Suppressor macrophage treated with lipopolysaccharide for 4 hours (primary cell): Measurements from ENCODE around the gene GADD45A.
A peak's percentile ranks its signal among the peaks of the same experiment; 100 is the strongest.

Experiments
- DNase-seq: peaks from one replicate; pipeline ENCODE4 v3.0.0-alpha.2; 2020

Gene GADD45A

DNA sequence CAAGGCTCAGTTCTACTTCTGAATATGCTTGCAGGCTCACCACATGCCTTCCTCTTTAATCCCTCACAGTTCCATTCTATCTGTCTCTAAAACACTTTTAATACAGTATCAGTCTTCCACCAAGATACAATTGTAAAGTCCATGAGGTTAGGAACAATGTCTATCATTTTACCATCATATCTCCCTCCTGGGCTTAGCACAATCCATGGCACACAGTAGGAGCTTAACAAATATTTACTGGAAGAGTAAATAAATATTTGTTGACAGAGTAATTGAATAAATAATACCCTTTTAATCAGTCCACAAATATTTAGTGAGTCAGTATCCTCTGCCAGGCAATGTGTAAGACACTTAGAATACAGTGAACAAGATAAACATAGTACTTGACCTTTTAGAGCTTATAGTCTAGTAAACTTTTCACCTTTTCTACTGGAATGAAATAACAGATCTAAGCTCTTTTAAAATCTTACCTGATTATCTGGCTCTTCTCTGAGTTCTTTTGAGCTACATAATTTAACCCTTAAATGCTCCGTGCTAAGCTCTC, 12.7 kb upstream of the GADD45A start:
- no peak for DNase-seq

DNA sequence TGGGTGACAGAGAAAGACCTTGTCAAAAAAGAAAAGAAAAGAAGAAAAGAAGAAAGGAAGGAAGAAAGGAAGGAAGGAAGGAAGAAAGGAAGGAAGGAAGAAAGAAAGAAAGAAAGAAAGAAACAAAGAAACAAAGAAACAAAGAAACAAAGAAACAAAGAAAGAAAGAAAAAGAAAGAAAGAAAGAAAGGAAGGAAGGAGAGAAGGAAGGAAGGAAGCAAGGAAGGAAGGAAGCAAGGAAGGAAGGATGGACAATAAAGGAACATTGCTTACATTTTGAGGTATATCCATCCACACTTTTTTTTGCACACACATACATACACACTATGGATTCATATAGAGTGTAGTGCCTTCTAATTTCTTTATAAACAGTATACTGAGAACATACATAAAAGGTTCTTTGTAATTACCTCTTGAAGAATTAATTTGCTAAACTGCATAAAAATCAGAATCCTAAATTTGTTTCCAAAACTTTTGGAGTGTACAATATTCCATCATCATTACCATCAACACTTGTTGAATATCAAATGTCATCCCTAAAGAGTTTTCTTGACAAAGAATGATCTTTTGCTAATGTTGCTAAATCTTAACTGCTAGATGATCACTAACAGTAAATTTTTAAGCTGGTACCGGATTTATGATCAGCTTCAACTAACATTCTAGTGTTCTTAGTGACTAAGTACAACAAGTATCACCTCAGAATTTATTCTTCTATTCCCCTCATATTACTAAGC, 11.4 kb upstream of the GADD45A start:
- DNase-seq = no peak

DNA sequence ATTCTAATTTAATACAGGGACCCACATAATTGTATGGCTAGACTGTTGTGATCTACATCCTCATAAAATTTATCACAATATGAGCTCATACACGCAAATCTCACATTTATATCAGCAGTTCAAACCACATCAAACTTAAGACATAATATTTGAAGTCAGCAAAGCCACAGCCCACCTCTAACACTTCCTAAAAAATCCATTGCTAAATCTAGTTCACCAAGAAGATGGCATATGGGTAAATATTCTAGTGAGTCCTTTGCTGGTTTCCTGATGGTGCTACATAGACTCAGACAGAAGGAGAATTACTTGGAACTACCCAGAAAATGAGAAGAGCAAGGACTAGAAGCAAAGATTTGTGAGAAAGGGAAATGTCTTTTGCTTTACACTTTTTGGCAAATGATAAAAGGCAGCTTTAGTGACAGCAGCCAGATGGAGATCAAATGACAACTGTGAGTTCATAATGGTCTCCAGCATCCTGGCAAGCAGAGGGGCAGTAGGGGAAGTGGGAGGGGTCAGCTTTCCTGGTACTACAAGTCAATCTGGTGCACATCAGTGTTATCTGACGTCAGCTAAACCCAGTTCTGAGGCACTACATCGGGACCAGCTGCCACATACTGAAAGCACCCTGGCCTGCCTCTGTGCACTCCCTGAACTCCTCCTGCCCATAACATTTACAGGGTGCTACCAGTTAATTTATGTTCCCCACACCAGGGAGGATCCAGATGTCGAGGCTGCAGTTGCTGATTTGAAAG, 10.6 kb upstream of the GADD45A start:
- DNase-seq = peak; percentile 17

DNA sequence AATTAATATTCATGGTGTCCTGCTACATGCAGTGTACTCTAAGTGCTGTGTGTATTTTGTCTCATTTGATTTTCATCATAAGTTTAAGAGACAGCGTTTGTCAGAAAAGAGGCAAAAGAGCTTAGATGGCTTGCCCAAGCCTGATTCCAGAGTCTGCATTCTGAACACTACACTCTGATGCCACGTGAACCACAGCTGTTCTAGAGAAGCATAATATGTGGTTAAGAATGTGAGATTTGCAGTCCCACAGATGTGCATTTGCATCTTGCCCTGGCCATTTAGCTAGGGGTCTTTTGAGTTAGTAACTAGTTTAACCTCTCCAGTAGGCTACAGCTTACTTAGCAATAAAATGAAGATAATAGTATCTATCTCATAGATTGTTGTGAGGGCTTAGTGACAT, 9.2 kb upstream of the GADD45A start:
- DNase-seq = no peak

DNA sequence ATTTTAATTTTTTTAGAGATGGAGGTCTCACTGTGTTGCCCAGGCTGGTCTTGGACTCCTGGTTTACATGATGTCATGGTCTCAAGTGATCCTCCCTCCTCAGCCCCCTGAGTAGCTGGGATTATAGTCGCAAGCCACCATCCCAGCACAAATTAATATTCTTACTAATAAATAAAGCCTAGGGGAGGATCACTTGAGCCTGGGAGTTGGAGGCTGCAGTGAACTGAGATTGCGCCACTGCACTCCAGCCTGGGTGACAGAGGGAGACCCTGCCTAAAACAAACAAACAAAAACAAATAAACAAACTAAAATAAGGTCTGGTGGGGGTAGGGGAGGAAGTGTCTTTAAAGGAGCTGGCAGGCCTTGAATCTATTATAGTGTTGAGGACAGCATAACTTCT, 8.7 kb upstream of the GADD45A start:
- no peak for DNase-seq

DNA sequence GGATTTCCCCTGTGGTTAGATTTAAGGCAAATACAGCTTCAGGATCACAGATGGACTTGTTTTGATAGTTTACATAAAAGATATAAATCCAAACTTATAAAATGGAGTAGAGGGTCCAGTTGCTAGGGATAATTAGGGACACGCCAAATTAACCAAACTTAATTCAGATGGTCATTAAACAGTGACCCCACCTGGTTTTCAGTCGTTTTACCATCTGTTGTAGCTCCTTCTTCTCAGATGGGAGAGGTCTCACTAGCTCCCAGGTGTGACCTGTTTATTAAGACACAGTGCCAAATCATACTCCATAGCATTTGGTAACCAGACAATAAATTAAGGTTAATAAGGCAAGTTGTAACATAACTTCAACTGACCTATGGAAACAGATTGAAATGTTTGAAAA, 8.1 kb upstream of the GADD45A start:
- no peak for DNase-seq

DNA sequence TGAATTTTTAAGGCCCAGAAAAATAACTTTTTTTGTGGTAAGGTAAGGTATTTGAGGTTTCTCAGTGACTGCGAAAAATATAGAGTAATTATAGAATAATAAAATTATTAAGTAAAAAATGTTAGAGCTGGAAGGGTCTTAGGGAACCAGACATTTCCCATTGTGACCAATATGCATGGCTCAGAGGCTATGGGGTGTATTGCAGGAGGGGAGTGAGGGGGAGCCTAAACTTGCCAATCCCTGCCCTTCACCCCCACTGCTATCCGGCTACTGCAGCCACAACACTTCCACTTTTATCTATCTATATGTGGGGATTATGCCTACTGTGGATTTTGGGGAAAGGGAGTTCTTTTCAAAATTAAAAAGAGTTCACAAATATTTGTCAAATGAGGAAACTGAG, 7.6 kb upstream of the GADD45A start:
- no peak for DNase-seq

DNA sequence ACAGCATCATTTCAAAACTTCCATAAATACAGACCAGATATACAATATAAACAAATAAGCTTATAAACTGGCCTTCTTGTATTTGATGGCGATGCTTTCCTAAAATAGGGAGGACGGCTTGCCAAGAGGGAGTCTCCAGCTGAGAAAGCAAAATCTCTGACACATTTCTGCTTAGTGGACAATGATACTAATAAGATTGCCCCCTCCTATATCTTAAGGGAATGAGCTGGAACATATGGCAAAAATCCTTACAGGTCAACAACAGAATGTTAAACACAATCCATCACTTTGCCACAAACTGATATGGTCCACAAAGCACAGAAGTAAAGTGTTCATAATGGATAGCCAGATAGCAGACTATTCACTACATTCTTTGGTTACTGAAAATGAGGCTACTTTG, 7.1 kb upstream of the GADD45A start:
- no peak for DNase-seq

DNA sequence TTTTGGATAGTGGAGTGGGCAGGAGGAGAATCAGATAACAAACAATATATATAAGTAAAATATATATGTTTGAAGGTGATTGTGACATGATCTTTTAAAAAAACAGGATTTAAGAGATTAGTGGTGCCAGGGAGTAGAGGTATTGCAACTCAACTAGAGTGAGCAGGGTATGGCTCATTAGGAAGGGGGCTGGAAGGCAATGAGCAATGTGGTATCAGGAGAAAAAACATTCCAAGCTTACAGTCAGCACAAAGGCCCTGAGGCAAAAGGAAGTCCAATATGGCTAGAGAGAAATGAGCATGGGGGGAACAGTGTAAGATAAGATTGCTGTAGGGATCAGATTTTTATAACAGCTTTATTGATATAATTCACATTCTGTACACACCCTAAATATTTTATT, 5.3 kb upstream of the GADD45A start:
- no peak for DNase-seq

DNA sequence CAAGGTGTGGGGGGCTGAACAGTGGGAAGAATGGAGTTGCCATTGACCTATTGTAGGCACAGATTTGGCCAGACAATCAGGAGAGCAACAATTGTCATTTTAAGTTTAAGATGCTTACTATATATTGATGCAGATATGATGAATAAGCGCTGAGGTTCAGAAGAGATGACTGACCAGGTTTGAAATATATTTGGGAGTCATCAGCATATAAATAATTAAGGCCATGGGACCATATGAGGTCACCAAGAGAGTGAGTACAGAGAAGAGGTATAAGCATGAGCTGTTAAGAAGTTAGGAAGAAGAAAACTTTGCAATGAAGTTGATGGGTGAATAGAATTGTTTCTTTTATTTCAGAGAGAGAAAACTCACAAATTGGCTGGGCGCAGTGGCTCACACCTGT, 4.5 kb upstream of the GADD45A start:
- no peak for DNase-seq

DNA sequence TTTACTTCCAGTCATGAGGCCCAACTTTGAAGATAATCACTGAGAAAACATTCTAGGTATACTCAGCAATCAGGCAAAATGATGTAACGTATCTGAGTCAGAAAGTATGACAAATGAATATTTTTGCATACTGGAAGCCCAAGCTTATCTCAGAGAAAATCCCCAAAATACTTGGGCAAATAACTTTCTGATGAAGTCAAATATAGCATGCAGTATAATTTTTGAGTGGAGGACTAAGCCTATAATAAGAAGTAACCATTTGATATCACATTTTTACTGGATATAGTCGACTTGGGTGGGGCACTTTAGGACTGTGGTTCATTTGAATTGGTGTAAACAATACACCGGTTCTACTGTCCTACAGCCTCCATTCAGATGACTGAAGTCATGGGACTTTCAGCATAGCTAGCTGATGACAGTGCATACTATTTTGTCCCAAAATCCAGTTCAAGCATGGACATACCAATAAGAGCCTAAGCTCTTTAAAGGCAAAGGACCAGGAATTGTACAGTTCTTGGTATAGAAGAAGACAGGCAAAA, 2.3 kb upstream of the GADD45A start:
- DNase-seq = peak; percentile 79

DNA sequence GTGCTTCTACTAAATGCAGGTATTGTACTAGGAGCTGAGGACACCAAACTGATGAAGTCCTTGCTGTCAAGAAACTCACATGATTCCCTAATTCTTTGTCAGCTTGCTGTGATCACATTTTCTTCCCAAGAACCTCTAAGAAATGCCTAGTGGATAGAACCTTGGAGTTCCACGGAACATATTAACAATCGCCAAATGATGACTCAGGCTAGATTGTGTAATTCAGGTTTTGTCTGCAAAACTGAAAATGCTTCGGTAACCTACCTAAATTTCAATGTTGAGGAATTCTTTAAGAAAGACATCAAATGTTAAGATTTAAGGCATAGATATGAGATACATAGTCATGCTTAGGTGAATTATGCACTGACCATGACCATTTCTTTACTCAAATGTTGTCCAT, 1.7 kb upstream of the GADD45A start:
- DNase-seq = peak; percentile 49

DNA sequence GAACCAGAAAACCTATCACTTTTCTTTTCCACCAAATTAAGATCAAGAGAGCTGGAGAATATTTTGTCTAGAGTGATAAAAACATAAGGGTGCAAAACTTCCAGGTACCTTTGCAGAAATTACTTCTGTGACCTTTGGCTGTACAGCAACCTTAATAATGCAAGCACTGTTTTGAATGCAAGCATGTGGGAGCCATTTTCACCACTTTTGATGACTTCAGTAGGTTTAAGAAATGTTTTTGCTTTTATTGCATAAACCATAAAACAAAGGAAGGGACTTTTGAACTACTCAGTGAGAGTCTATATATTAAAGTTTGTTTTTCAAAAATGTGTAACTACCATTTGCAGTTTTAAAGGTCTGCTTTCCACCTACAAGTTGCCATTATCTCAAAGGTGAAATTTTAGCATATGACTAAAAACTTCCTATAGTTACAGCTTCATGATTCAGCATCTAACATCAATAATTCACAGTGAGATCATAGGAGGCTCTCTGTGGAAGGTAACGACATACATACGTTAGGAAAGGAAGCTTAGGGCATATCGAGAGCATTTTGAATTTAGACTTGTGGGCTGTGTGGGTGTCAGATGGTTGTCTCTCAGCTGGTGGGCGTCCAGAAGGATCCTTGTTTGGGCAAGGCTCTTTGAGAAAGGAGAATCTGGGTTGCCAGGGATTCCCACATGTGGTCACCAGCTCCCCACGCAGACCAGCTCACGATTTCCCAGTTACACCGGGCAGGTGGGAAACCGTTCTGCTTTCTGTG, 1.1 kb upstream of the GADD45A start:
- peak; percentile 66 for DNase-seq

DNA sequence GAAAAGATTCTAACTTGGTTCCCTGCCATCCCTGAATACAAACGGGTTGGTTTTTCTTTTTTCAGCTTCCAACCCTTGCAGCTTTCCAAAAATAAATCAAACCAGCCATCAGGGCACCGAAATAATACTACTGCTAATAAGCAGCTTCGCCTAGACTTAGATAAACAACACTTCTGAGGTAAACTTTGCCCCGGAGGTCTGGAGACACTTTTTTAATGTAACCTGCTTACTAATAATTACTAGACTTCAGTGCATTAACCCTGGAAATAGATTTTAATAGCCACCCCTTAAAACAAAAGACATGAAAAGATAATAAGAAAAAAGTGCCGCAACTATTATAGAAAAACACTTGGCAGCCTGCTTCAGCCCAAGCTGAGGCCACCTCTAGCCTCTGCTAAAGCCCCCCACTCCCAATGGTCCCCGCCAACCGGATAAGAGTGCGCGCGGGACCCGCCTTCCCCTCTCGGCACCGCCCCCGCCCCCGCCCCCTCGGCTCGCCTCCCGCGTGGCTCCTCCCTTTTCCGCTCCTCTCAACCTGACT, 405 bp upstream of the GADD45A start:
- DNase-seq = no peak

DNA sequence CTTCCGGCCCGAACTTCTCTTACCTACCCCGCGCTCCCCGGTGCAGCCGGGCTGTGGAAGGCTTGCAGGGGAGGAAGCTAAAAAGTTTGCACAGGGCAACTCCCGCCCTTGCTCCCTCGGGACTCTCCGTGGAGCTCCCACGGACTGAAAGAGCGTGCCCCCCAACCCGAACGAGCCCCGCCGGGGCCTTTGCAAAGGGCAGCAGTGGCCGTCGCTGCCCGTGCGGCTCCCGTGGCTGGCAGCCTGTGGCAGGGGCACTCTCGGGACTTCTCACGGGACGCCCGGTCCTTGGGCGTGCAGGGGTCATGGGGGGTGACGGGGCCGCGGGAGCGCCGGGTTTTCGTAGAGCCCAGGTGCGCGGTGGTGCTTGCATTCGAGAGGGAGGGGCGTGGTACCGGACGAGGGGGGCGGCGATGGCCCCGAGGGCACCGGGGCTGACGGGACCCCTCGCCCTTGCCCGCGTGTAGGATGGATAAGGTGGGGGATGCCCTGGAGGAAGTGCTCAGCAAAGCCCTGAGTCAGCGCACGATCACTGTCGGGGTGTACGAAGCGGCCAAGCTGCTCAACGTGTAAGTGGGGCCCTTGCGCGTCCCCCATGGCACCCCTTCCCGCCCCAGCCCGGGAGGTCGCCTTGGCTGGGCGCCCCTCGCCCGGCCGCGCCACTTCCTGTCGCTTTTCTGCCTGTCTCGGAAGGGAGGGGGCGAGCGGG, 711 bp downstream of the GADD45A start:
- peak; percentile 37 for DNase-seq

DNA sequence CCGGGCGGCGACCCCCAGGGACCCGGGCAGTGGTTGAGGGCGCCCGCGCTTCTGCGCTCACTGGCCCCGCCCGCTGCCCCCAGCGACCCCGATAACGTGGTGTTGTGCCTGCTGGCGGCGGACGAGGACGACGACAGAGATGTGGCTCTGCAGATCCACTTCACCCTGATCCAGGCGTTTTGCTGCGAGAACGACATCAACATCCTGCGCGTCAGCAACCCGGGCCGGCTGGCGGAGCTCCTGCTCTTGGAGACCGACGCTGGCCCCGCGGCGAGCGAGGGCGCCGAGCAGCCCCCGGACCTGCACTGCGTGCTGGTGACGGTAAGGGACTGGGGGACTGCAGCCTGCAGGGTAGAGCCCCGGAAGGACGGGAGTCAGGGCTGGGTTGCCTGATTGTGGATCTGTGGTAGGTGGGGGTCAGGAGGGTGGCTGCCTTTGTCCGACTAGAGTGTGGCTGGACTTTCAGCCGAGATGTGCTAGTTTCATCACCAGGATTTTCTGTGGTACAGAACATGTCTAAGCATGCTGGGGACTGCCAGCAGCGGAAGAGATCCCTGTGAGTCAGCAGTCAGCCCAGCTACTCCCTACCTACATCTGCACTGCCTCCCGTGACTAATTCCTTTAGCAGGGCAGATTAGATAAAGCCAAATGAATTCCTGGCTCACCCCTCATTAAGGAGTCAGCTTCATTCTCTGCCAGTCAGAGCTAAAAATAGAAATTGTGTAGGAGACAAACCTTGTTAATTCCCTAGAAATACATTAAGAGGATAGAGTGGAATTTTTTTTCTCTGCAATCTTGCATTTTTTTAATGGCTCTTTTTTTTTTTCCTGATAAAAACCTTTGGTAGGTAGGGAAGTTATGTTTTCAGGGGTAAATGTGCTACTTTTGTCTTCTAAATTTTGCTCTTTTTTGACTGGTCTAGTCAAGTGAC, 1.5 kb downstream of the GADD45A start:
- DNase-seq = peak; percentile 83

DNA sequence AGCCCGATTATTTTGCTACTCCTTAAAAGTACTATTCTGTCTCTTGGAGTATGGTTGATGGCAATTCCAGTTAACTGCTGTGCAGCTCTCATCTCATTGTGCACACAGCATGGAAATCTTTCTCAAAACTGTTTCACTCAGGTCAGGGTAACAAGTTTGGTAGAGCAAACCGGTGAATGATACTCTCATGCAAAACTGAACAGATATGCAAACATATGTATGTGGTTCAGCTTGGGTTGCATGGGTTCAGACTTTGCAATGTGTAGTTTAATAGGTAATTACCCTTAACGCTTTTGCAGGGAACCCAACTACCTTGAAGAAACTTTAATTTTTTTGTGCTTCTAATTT, 2.2 kb downstream of the GADD45A start:
- no peak for DNase-seq

DNA sequence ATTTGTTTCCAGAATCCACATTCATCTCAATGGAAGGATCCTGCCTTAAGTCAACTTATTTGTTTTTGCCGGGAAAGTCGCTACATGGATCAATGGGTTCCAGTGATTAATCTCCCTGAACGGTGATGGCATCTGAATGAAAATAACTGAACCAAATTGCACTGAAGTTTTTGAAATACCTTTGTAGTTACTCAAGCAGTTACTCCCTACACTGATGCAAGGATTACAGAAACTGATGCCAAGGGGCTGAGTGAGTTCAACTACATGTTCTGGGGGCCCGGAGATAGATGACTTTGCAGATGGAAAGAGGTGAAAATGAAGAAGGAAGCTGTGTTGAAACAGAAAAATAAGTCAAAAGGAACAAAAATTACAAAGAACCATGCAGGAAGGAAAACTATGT, 2.6 kb downstream of the GADD45A start:
- peak; percentile 32 for DNase-seq

DNA sequence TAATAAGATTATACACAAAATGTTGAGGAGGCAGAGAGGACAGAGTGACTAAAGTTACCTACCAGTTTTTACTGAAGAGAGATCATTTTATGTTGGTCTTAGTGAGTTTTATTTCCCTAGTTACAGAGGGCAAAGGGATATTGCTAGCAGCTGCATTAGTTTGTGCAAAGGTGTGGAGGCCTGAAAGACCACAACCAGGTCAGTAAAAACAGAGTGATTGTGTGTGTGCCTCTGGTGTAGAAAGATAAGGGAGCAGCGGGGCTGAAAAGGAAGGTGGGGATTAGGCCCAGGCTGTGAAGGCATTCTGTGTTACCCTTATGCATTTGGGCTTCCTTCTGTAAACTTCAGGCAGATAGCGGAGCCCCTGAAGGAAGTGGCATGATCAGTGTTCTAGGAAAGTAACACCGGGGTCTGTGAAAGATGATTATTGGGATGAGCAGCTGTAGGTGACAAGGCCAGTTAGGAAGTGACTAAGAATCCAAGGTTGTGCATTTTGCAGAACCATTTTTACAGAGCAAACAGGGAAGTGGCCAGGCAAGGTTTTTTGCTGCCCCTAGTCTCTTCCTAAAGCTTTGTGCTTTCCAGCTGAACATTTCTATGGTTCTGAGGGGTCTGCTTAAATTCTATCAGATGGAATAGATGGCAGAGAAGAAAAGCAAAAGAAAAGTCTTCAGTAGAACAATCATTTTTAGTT, 3.7 kb downstream of the GADD45A start:
- DNase-seq = peak; percentile 46

DNA sequence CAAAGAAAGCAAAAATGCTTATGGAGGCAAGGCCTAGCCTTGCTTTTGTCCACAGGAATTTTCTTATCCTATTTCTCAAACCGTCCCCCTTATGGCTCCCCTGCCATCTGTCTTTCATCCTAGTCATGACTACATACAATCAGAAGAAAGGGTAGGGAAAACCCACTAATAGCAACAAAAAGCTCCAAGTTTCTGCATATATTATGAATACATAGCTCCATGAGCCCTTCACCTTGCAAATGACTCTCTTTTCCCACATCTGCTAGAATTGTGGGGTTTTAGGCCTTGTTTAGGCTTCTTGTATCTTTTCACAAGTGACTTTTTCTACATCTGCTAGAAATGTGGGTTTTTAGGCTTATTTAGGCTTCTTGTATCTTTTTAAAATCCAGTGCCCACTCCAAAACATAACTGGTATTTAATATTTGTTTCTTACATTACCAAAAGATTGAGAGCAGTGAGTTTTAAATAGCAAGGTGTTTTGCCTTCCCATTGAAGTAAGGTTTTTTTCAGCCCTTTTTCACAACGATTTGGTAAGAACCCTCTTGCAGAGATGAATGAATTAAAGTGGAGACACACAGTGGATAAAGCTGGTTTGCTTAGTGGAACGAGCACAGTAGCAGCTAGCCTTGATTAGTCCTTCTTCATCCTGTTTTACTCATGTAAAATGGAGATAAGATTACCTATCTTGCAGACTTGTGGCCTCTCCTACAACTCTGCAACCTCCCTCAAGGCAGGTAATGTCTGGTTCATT, 4.4 kb downstream of the GADD45A start:
- DNase-seq = no peak
